Astrocyte (in vitro differentiated cells and primary cell): Measurements from ENCODE around the gene PSPN. TPM values are rescaled to one million over a fixed set of nuclear protein-coding genes. Genes with fewer than 3 reads are reported as not detected.

Experiments
- DNase-seq: peaks from one replicate; pipeline ENCODE4 v3.0.0-alpha.2; 2010; ENCODE audit warnings: low read depth
- FAIRE-seq: peaks from 2 replicates; lab custom pipeline; 2011; peaks lifted over from hg19 to GRCh38; lab: Jason Lieb, UNC
- H2AFZ ChIP-seq: 2 replicates; pipeline ENCODE4 v1.6.0; 2012; ENCODE audit warnings: low read depth, low read length, inconsistent platforms
- H3K27ac ChIP-seq: 2 replicates; pipeline ENCODE4 v1.5.1; 2011; ENCODE audit warnings: low read depth, low read length, inconsistent platforms
- H3K27me3 ChIP-seq: 2 replicates; pipeline ENCODE4 v1.6.0; 2011; ENCODE audit warnings: low read length, inconsistent platforms; ENCODE audit not compliant: insufficient read depth
- H3K36me3 ChIP-seq: 2 replicates; pipeline ENCODE4 v1.5.1; 2011; ENCODE audit warnings: low read length, inconsistent platforms; ENCODE audit not compliant: insufficient read depth
- H3K4me1 ChIP-seq: 2 replicates; pipeline ENCODE4 v1.5.1; 2011; ENCODE audit warnings: low read length, inconsistent platforms; ENCODE audit not compliant: insufficient read depth
- H3K4me2 ChIP-seq: 2 replicates; pipeline ENCODE4 v1.6.0; 2012; ENCODE audit warnings: low read length, inconsistent platforms
- H3K4me3 ChIP-seq: 2 replicates; pipeline ENCODE4 v1.5.1; 2011; ENCODE audit warnings: low read depth, mild to moderate bottlenecking, low read length, inconsistent platforms; ENCODE audit not compliant: insufficient read depth
- H3K79me2 ChIP-seq: 2 replicates; pipeline ENCODE4 v1.6.0; 2012; ENCODE audit warnings: mild to moderate bottlenecking, low read length, inconsistent platforms; ENCODE audit not compliant: insufficient read depth
- H3K9ac ChIP-seq: 2 replicates; pipeline ENCODE4 v1.6.0; 2012; ENCODE audit warnings: mild to moderate bottlenecking, low read length, inconsistent platforms
- H3K9me3 ChIP-seq: 2 replicates; pipeline ENCODE4 v1.5.1; 2012; ENCODE audit warnings: low read depth, mild to moderate bottlenecking, low read length, inconsistent platforms; ENCODE audit not compliant: insufficient read depth
- H4K20me1 ChIP-seq: 2 replicates; pipeline ENCODE4 v1.6.0; 2012; ENCODE audit warnings: low read length, inconsistent platforms; ENCODE audit not compliant: insufficient read depth
- H3K27ac Mint-ChIP-seq: one replicate; pipeline ENCODE4 v1.8.0; 2021; ENCODE audit warnings: mild to moderate bottlenecking, mixed read lengths; ENCODE audit not compliant: unreplicated experiment
- H3K27me3 Mint-ChIP-seq: one replicate; pipeline ENCODE4 v1.8.0; 2021; ENCODE audit warnings: low read depth, mixed read lengths; ENCODE audit not compliant: unreplicated experiment
- H3K36me3 Mint-ChIP-seq: one replicate; pipeline ENCODE4 v1.8.0; 2021; ENCODE audit warnings: low read depth, mixed read lengths; ENCODE audit not compliant: unreplicated experiment
- H3K4me1 Mint-ChIP-seq: one replicate; pipeline ENCODE4 v1.8.0; 2021; ENCODE audit warnings: low read depth, mixed read lengths; ENCODE audit not compliant: unreplicated experiment
- H3K4me3 Mint-ChIP-seq: one replicate; pipeline ENCODE4 v1.8.0; 2021; ENCODE audit warnings: mild to moderate bottlenecking, moderate library complexity, mixed read lengths; ENCODE audit not compliant: unreplicated experiment
- H3K9me3 Mint-ChIP-seq: one replicate; pipeline ENCODE4 v1.8.0; 2021; ENCODE audit warnings: mild to moderate bottlenecking, mixed read lengths; ENCODE audit not compliant: unreplicated experiment
- CTCF ChIP-seq: IDR thresholded peaks from 2 replicates; pipeline ENCODE4 v1.5.1; 2011; ENCODE audit warnings: low read depth, mild to moderate bottlenecking, inconsistent platforms, low read length, moderate library complexity; ENCODE audit not compliant: insufficient read depth
- EZH2 ChIP-seq: IDR thresholded peaks from 2 replicates; pipeline ENCODE4 v1.6.1; 2012; ENCODE audit warnings: mild to moderate bottlenecking, low read length, inconsistent platforms; ENCODE audit not compliant: insufficient read depth
- total RNA-seq: library from RNA; stranded (reverse); gene quantifications from 2 replicates; pipeline ENCODE4 v1.2.1, GENCODE V29; 2021

PSPN gene
- total RNA-seq, 1 donor from 2014 or later, result 2.8 TPM

- DNase-seq (no peak), FAIRE-seq (no peak)
- Mint-ChIP-seq H3K36me3 (no peaks in the 10 kb centered on the region), H3K27ac (no peak within 1 kb of the TSS), H3K27me3 (peaks cover 3% of the 10 kb centered on the region), H3K4me3 (no peak within 1 kb of the TSS), H3K4me1 (no peaks in the 10 kb centered on the region), H3K9me3 (peaks cover 3% of the 10 kb centered on the region)
- H3K4me2 ChIP-seq, result no peak within 1 kb of the TSS
- no peak within 1 kb of the TSS for H2AFZ ChIP-seq
- no peaks in the 10 kb centered on the region for H3K36me3 ChIP-seq
- no peak within 1 kb of the TSS for H3K9ac ChIP-seq
- no peaks in the 10 kb centered on the region for H4K20me1 ChIP-seq
- H3K79me2 ChIP-seq, result no peaks in the 10 kb centered on the region
- H3K27ac ChIP-seq, result no peak within 1 kb of the TSS
- H3K4me1 ChIP-seq, result no peaks in the 10 kb centered on the region
- H3K9me3 ChIP-seq, result no peaks in the 10 kb centered on the region
- H3K27me3 ChIP-seq, result no peaks in the 10 kb centered on the region
- no peak within 1 kb of the TSS for H3K4me3 ChIP-seq
- TF ChIP-seq CTCF (no peak), EZH2 (no peak)
Measured at GRCh38 chr19:6333439-6333838, 42.3 kb downstream of the PSPN start, which contains the start of gene ACER1. TSS of gene ACER1 (minus strand) at chr19:6333612. CDS start at chr19:6333551, 61 bp downstream.

- Histone ChIP-seq H3K4me3 (no peak overlapping the region), H3K4me2 (no peak overlapping the region), H3K4me1 (no peaks in the 10 kb centered on the region), H4K20me1 (no peaks in the 10 kb centered on the region), H3K9me3 (no peaks in the 10 kb centered on the region), H3K27me3 (peaks cover 6% of the 10 kb centered on the region), H2AFZ (no peak overlapping the region), H3K9ac (no peak overlapping the region), H3K27ac (no peak overlapping the region), H3K79me2 (no peaks in the 10 kb centered on the region), H3K36me3 (no peaks in the 10 kb centered on the region)
- TF ChIP-seq CTCF (no peak), EZH2 (no peak)
- H3K27me3 Mint-ChIP-seq, result peaks cover 16% of the 10 kb centered on the region
- no peak for DNase-seq
- H3K9me3 Mint-ChIP-seq, result peaks cover 12% of the 10 kb centered on the region
- no peak overlapping the region for H3K4me3 Mint-ChIP-seq
- H3K36me3 Mint-ChIP-seq, result no peaks in the 10 kb centered on the region
- H3K27ac Mint-ChIP-seq, result no peak overlapping the region
- no peaks in the 10 kb centered on the region for H3K4me1 Mint-ChIP-seq
- no peak for FAIRE-seq
Measured at GRCh38 chr19:6326815-6327214, 48.9 kb downstream of the PSPN start.

GRCh38 chr19:6325614-6326013, 50.1 kb downstream of the PSPN start:
- DNase-seq (no peak), FAIRE-seq (no peak)
- H3K27me3 ChIP-seq, result peaks cover 8% of the 10 kb centered on the region
- Mint-ChIP-seq H3K4me3 (no peak overlapping the region), H3K9me3 (peaks cover 12% of the 10 kb centered on the region), H3K27ac (no peak overlapping the region), H3K4me1 (no peaks in the 10 kb centered on the region), H3K36me3 (no peaks in the 10 kb centered on the region), H3K27me3 (peaks cover 13% of the 10 kb centered on the region)
- H3K27ac ChIP-seq, result no peak overlapping the region
- H3K79me2 ChIP-seq, result no peaks in the 10 kb centered on the region
- H4K20me1 ChIP-seq, result no peaks in the 10 kb centered on the region
- H3K4me1 ChIP-seq, result no peaks in the 10 kb centered on the region
- no peak overlapping the region for H3K4me2 ChIP-seq
- no peak overlapping the region for H3K4me3 ChIP-seq
- no peaks in the 10 kb centered on the region for H3K36me3 ChIP-seq
- H3K9me3 ChIP-seq, result no peaks in the 10 kb centered on the region
- H3K9ac ChIP-seq, result no peak overlapping the region
- no peak for TF ChIP-seq EZH2
- no peak for TF ChIP-seq CTCF
- H2AFZ ChIP-seq, result no peak overlapping the region
